HepG2 (cell line): Measurements from ENCODE around the gene KRTAP12-1. TPM values are rescaled to one million over a fixed set of nuclear protein-coding genes. Genes with fewer than 3 reads are reported as not detected.

Experiments
- ARHGAP35 ChIP-seq: sonication (generic); formaldehyde crosslinking; IDR thresholded peaks from 2 replicates; pipeline ENCODE4 v1.9.0; 2022; ENCODE audit warnings: mild to moderate bottlenecking, inconsistent platforms, moderate library complexity, missing genetic modification reagents, borderline replicate concordance
- ASH2L ChIP-seq: fragments of 300-600, 200-600 bp; sonication (generic); IDR thresholded peaks from 2 replicates; pipeline ENCODE4 v1.7.0; 2017; ENCODE audit warnings: low read depth, mild to moderate bottlenecking, moderate library complexity, mixed read lengths, low read length; ENCODE audit not compliant: insufficient read length
- ATF1 ChIP-seq: IDR thresholded peaks from 2 replicates; pipeline ENCODE4 v1.6.1; 2016; ENCODE audit warnings: mild to moderate bottlenecking, control low read depth
- CEBPG ChIP-seq: IDR thresholded peaks from 2 replicates; pipeline ENCODE4 v1.6.1; 2016
- HNRNPLL ChIP-seq: fragments of 200-400 bp; formaldehyde crosslinking; IDR thresholded peaks from 2 replicates; pipeline ENCODE4 v1.6.1; 2017; ENCODE audit warnings: mild to moderate bottlenecking, low read depth, low read length; ENCODE audit not compliant: poor library complexity, severe bottlenecking
- KLF13 ChIP-seq: sonication (generic); formaldehyde crosslinking; IDR thresholded peaks from 2 replicates; pipeline ENCODE4 v1.4.0; 2020; ENCODE audit warnings: mild to moderate bottlenecking, missing genetic modification reagents
- RARG ChIP-seq: sonication (generic); formaldehyde crosslinking; IDR thresholded peaks from 2 replicates; pipeline ENCODE4 v1.4.0; 2020; ENCODE audit warnings: low read depth, mild to moderate bottlenecking, missing genetic modification reagents
- SRSF9 ChIP-seq: fragments of 200-400 bp; formaldehyde crosslinking; IDR thresholded peaks from 2 replicates; pipeline ENCODE4 v1.6.1; 2018; ENCODE audit warnings: borderline replicate concordance, mild to moderate bottlenecking, low read depth, low read length; ENCODE audit not compliant: insufficient read depth, poor library complexity, severe bottlenecking
- ZMAT3 ChIP-seq: sonication (generic); formaldehyde crosslinking; conservative IDR thresholded peaks from 2 replicates; pipeline ENCODE4 v1.7.0; 2021; ENCODE audit warnings: missing genetic modification reagents
- ZNF17 ChIP-seq: sonication (generic); formaldehyde crosslinking; IDR thresholded peaks from 2 replicates; pipeline ENCODE4 v1.5.0; 2020; ENCODE audit warnings: mild to moderate bottlenecking, missing genetic modification reagents
- ZNF614 ChIP-seq: IDR thresholded peaks from 2 replicates; pipeline ENCODE4 v1.6.1; 2018; ENCODE audit warnings: missing biosample characterization, missing genetic modification reagents, inconsistent platforms, borderline replicate concordance
- polyA plus RNA-seq, 8 experiments: library from polyadenylated mRNA; depleted of rRNA in 3 of 8; stranded (reverse) in 7 of 8; unstranded in 1 of 8; fragments of >200 nt; fragmentation: Illumina TruSeq in 4 of 8; extraction: Trizol in 4 of 8; gene quantifications; 2 replicates each; pipeline versions ENCODE4 v1.2.1 to v1.2.3, GENCODE V29; 2011 to 2016; ENCODE audit warnings: low read depth in 4 of 8, missing spikeins in 1 of 8, mixed read lengths in 1 of 8; ENCODE audit not compliant: insufficient read depth in 1 of 8
- total RNA-seq, 5 experiments: library from RNA; depleted of rRNA; stranded (reverse); fragments of >200 nt; fragmentation: Illumina TruSeq; extraction: Trizol; gene quantifications; 2 replicates each; pipeline ENCODE4 v1.2.3, GENCODE V29; 2016; ENCODE audit warnings: low read depth in 1 of 5
- TF ChIP-seq, protein P1 (sequence below): sonication (generic); formaldehyde crosslinking; IDR thresholded peaks from 2 replicates; pipeline ENCODE4 v1.4.0; 2020; ENCODE audit warnings: mild to moderate bottlenecking, missing genetic modification reagents
- TF ChIP-seq, protein P2 (sequence below): sonication (generic); formaldehyde crosslinking; IDR thresholded peaks from 2 replicates; pipeline ENCODE4 v1.4.0; 2020; ENCODE audit warnings: missing genetic modification reagents
- TF ChIP-seq, protein P3 (sequence below): sonication (generic); formaldehyde crosslinking; IDR thresholded peaks from 2 replicates; pipeline ENCODE4 v1.4.0; 2020; ENCODE audit warnings: missing genetic modification reagents
- TF ChIP-seq, protein P4 (sequence below): sonication (generic); formaldehyde crosslinking; IDR thresholded peaks from 2 replicates; pipeline ENCODE4 v1.8.0; 2023; ENCODE audit warnings: mild to moderate bottlenecking, missing genetic modification reagents

The KRTAP12-1 gene
- total and polyA plus RNA-seq, 2 of the 13 experiments (the other 11 are each of a cell fraction or from before 2014, with no cell fraction given), result not detected

DNA sequence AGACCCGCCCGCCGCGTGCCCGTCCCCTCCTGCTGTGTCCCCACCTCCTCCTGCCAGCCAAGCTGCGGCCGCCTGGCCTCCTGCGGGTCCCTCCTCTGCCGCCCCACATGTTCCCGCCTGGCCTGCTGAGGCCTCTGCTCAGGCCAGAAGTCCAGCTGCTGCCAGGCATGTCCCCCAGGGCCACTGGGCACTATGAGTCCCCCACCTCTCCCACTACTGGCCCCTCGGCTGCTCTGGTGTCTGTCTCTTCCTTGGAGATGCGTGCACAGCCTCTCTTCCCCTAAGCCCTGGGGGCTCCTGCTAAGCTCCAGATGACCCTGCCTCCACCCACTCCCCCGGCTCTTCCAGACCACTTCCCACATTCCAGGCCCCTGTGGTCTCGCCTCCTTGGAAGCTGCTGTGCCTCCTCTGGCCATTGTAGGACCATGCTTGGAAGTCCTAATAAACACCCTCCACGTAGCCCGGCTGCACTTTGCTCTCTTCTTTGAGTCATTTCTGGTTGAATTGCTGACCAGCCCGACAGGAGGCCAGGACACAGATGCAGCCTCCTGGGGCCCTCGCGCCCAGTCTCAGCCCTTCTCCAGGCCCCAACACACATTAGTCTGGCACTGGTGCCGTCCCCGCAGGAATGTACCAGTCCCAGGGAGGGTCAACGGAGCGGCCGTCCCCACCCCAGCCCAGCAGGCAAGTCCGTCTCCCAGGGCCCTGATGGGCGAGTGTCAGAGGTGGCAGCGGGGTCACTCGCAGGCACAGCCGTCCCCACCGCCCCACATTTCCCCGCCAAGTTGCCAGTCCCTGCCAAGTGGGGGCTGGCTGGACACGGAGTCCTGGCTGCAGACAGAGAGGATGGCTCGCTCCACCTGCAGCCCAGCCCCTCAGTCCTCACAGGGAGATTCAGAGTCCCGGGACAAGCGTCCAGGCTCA is 16.1 kb upstream of the KRTAP12-1 start (continued):
- TF ChIP-seq SRSF9 (no peak), KLF13 (CRISPR knock-in tag) (no peak), ZMAT3 (CRISPR knock-in tag) (peak; percentile 64; the same call in 1 of the 2 replicates), CEBPG (CRISPR knock-in tag) (no peak), HNRNPLL (peak; percentile 40), ASH2L (peak; percentile 41), RARG (CRISPR knock-in tag) (no peak), ARHGAP35 (CRISPR knock-in tag) (no peak), ZNF17 (no peak), ATF1 (no peak), ZNF614 (CRISPR knock-in tag) (no peak)
- TF ChIP-seq, protein P1, sequence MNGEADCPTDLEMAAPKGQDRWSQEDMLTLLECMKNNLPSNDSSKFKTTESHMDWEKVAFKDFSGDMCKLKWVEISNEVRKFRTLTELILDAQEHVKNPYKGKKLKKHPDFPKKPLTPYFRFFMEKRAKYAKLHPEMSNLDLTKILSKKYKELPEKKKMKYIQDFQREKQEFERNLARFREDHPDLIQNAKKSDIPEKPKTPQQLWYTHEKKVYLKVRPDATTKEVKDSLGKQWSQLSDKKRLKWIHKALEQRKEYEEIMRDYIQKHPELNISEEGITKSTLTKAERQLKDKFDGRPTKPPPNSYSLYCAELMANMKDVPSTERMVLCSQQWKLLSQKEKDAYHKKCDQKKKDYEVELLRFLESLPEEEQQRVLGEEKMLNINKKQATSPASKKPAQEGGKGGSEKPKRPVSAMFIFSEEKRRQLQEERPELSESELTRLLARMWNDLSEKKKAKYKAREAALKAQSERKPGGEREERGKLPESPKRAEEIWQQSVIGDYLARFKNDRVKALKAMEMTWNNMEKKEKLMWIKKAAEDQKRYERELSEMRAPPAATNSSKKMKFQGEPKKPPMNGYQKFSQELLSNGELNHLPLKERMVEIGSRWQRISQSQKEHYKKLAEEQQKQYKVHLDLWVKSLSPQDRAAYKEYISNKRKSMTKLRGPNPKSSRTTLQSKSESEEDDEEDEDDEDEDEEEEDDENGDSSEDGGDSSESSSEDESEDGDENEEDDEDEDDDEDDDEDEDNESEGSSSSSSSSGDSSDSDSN (CRISPR knock-in tag), result 0 out of 2 replicates have a peak, but pooled peaks have one; percentile 36
- TF ChIP-seq, protein P2, sequence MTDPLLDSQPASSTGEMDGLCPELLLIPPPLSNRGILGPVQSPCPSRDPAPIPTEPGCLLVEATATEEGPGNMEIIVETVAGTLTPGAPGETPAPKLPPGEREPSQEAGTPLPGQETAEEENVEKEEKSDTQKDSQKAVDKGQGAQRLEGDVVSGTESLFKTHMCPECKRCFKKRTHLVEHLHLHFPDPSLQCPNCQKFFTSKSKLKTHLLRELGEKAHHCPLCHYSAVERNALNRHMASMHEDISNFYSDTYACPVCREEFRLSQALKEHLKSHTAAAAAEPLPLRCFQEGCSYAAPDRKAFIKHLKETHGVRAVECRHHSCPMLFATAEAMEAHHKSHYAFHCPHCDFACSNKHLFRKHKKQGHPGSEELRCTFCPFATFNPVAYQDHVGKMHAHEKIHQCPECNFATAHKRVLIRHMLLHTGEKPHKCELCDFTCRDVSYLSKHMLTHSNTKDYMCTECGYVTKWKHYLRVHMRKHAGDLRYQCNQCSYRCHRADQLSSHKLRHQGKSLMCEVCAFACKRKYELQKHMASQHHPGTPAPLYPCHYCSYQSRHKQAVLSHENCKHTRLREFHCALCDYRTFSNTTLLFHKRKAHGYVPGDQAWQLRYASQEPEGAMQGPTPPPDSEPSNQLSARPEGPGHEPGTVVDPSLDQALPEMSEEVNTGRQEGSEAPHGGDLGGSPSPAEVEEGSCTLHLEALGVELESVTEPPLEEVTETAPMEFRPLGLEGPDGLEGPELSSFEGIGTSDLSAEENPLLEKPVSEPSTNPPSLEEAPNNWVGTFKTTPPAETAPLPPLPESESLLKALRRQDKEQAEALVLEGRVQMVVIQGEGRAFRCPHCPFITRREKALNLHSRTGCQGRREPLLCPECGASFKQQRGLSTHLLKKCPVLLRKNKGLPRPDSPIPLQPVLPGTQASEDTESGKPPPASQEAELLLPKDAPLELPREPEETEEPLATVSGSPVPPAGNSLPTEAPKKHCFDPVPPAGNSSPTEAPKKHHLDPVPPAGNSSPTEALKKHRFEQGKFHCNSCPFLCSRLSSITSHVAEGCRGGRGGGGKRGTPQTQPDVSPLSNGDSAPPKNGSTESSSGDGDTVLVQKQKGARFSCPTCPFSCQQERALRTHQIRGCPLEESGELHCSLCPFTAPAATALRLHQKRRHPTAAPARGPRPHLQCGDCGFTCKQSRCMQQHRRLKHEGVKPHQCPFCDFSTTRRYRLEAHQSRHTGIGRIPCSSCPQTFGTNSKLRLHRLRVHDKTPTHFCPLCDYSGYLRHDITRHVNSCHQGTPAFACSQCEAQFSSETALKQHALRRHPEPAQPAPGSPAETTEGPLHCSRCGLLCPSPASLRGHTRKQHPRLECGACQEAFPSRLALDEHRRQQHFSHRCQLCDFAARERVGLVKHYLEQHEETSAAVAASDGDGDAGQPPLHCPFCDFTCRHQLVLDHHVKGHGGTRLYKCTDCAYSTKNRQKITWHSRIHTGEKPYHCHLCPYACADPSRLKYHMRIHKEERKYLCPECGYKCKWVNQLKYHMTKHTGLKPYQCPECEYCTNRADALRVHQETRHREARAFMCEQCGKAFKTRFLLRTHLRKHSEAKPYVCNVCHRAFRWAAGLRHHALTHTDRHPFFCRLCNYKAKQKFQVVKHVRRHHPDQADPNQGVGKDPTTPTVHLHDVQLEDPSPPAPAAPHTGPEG (CRISPR knock-in tag), result peak; percentile 46; the same call in 1 of the 2 replicates
- TF ChIP-seq, protein P3, sequence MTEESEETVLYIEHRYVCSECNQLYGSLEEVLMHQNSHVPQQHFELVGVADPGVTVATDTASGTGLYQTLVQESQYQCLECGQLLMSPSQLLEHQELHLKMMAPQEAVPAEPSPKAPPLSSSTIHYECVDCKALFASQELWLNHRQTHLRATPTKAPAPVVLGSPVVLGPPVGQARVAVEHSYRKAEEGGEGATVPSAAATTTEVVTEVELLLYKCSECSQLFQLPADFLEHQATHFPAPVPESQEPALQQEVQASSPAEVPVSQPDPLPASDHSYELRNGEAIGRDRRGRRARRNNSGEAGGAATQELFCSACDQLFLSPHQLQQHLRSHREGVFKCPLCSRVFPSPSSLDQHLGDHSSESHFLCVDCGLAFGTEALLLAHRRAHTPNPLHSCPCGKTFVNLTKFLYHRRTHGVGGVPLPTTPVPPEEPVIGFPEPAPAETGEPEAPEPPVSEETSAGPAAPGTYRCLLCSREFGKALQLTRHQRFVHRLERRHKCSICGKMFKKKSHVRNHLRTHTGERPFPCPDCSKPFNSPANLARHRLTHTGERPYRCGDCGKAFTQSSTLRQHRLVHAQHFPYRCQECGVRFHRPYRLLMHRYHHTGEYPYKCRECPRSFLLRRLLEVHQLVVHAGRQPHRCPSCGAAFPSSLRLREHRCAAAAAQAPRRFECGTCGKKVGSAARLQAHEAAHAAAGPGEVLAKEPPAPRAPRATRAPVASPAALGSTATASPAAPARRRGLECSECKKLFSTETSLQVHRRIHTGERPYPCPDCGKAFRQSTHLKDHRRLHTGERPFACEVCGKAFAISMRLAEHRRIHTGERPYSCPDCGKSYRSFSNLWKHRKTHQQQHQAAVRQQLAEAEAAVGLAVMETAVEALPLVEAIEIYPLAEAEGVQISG (CRISPR knock-in tag), result 0 out of 2 replicates have a peak, but pooled peaks have one; percentile 23
- TF ChIP-seq, protein P4, sequence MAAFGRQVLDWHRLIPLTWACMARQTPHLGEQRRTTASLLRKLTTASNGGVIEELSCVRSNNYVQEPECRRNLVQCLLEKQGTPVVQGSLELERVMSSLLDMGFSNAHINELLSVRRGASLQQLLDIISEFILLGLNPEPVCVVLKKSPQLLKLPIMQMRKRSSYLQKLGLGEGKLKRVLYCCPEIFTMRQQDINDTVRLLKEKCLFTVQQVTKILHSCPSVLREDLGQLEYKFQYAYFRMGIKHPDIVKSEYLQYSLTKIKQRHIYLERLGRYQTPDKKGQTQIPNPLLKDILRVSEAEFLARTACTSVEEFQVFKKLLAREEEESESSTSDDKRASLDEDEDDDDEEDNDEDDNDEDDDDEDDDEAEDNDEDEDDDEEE (CRISPR knock-in tag), result no peak
